Esophagus squamous epithelium (tissue), 5 donors: ENCODE data around the gene SEC14L1. TPM values are rescaled to one million over a fixed set of nuclear protein-coding genes. Genes with fewer than 3 reads are reported as not detected.

Source experiments
- DNase-seq: peaks from one replicate; lab custom pipeline; 2025; lab: John Stamatoyannopoulos, UW
- H3K27ac ChIP-seq, 4 donors: fragments of 200-600 bp; sonication (generic); one replicate each; pipeline ENCODE4 v1.5.1; 2016 to 2019; ENCODE audit warnings: mild to moderate bottlenecking in 1 of 4
- H3K27me3 ChIP-seq, 4 donors: fragments of 200-600 bp; sonication (generic); 1 replicate in 3 of 4; 2 replicates in 1 of 4; pipeline versions ENCODE4 v1.5.1 to v1.6.0; 2017 to 2021; ENCODE audit warnings: antibody characterized with exemption in 1 of 4
- H3K36me3 ChIP-seq, 3 donors: fragments of 200-600 bp; sonication (generic); one replicate each; pipeline ENCODE4 v1.5.1; 2016 to 2019
- H3K4me1 ChIP-seq, 3 donors: fragments of 200-600 bp; sonication (generic); one replicate each; pipeline ENCODE4 v1.5.1; 2017 to 2019
- H3K4me3 ChIP-seq, 4 donors: fragments of 200-600 bp; sonication (generic); 1 replicate in 3 of 4; 2 replicates in 1 of 4; pipeline ENCODE4 v1.5.1; 2016 to 2019; ENCODE audit warnings: mild to moderate bottlenecking in 2 of 4, moderate library complexity in 1 of 4
- H3K9me3 ChIP-seq, 3 donors: fragments of 200-600 bp; sonication (generic); one replicate each; pipeline ENCODE4 v1.5.1; 2016 to 2019
- CTCF ChIP-seq, 6 experiments: fragments of 450-650 bp in 4 of 6; fragments of 200-600 bp in 2 of 6; sonication (generic) in 2 of 6; IDR thresholded peaks; one replicate each; pipeline ENCODE4 v1.5.1; 2016 to 2019; ENCODE audit warnings: antibody characterized with exemption in 6 of 6, mild to moderate bottlenecking in 4 of 6, moderate library complexity in 4 of 6
- POLR2A ChIP-seq, 4 donors: fragments of 450-650 bp; IDR thresholded peaks; one replicate each; pipeline ENCODE4 v1.6.1; 2017; ENCODE audit warnings: antibody characterized with exemption in 4 of 4, mild to moderate bottlenecking in 4 of 4, moderate library complexity in 3 of 4
- WGBS, 2 donors: methylation state at CpG; one replicate each; pipeline ENCODE4 v1.1.5; 2018; 5-methylcytosine and 5-hydroxymethylcytosine counted together
- intact Hi-C: fragments of 100-400 bp; cut with DNase I; formaldehyde crosslinking; loops from one replicate; pipeline ENCODE4 v1.15.0; 2022
- total RNA-seq, 4 donors: library from RNA; depleted of rRNA; stranded (reverse); fragments of >200 nt; gene quantifications; one replicate each; pipeline ENCODE4 v1.1.0, GENCODE V29; 2016
- donor health status: DM: yes; HTN: yes; CAD: no.

Gene SEC14L1
- total RNA-seq, 4 donors from 2014 or later: 27.3 to 39.2 (median 32.8) TPM

GRCh38 chr17:77160875-77161530 lies 20.2 kb downstream of the SEC14L1 start:
- Histone ChIP-seq H3K9me3 (no peaks in the 10 kb centered on the region), H3K4me1 (peaks cover 7 to 72% (median 34%) of the 10 kb centered on the region in 3 donors), H3K36me3 (peaks cover 0 to 9% (median 0%) of the 10 kb centered on the region in 3 donors), H3K27me3 (no peaks in the 10 kb centered on the region), H3K27ac (no peak overlapping the region), H3K4me3 (no peak overlapping the region)
- intact Hi-C loops: no loop called here
- 71 to 77% methylated on average over 7 to 8 of the region's 8 CpGs for WGBS, 2 donors
- DNase-seq: no peak
- TF ChIP-seq POLR2A (IDR thresholded peaks at IDR 0.05) (no peak), CTCF (IDR thresholded peaks at IDR 0.05) (no peak)

GRCh38 chr17:77161953-77162352 lies 21.2 kb downstream of the SEC14L1 start:
- no peak for DNase-seq
- no peaks in the 10 kb centered on the region for H3K27me3 ChIP-seq
- H3K9me3 ChIP-seq: peaks cover 0 to 5% (median 0%) of the 10 kb centered on the region in 3 donors
- H3K4me3 ChIP-seq: no peak overlapping the region
- no peak for TF ChIP-seq CTCF (IDR thresholded peaks at IDR 0.05)
- no peak for TF ChIP-seq POLR2A (IDR thresholded peaks at IDR 0.05)
- intact Hi-C loops: no loop called here
- peaks cover 0 to 7% (median 0%) of the 10 kb centered on the region in 3 donors for H3K36me3 ChIP-seq
- WGBS, 2 donors: 97 to 100% methylated on average over 3 to 5 of the region's 17 CpGs
- H3K27ac ChIP-seq: no peak overlapping the region
- peaks cover 7 to 72% (median 34%) of the 10 kb centered on the region in 3 donors for H3K4me1 ChIP-seq

- TF ChIP-seq POLR2A (IDR thresholded peaks at IDR 0.05) (no peak), CTCF (IDR thresholded peaks at IDR 0.05) (no peak)
- Histone ChIP-seq H3K27ac (no peak overlapping the region), H3K4me3 (no peak overlapping the region), H3K9me3 (peaks cover 0 to 15% (median 10%) of the 10 kb centered on the region in 3 donors), H3K36me3 (peaks cover 0 to 16% (median 0%) of the 10 kb centered on the region in 3 donors), H3K4me1 (peaks cover 7 to 68% (median 34%) of the 10 kb centered on the region in 3 donors), H3K27me3 (no peaks in the 10 kb centered on the region)
- intact Hi-C loops: no loop called here
- WGBS, 2 donors: 61 to 69% methylated on average over 10 of the region's 10 CpGs
- DNase-seq: no peak
Observed at GRCh38 chr17:77163001-77163400, 22.2 kb downstream of the SEC14L1 start.

- Histone ChIP-seq H3K4me3 (no peak overlapping the region), H3K9me3 (peaks cover 0 to 22% (median 16%) of the 10 kb centered on the region in 3 donors), H3K4me1 (peaks cover 7 to 68% (median 34%) of the 10 kb centered on the region in 3 donors), H3K36me3 (peaks cover 0 to 19% (median 0%) of the 10 kb centered on the region in 3 donors), H3K27ac (peak overlapping the region in 3 of 4 donors; percentile 48 to 60 (median 51)), H3K27me3 (no peaks in the 10 kb centered on the region)
- DNase-seq: no peak
- intact Hi-C loops: no loop called here
- TF ChIP-seq CTCF (IDR thresholded peaks at IDR 0.05) (no peak), POLR2A (IDR thresholded peaks at IDR 0.05) (no peak)
- 88 to 89% methylated on average over 17 of the region's 17 CpGs for WGBS, 2 donors
Observed at GRCh38 chr17:77163511-77164280, 22.9 kb downstream of the SEC14L1 start.
